Measurements from ENCODE around the gene CD302.

The CD302 gene

DNA sequence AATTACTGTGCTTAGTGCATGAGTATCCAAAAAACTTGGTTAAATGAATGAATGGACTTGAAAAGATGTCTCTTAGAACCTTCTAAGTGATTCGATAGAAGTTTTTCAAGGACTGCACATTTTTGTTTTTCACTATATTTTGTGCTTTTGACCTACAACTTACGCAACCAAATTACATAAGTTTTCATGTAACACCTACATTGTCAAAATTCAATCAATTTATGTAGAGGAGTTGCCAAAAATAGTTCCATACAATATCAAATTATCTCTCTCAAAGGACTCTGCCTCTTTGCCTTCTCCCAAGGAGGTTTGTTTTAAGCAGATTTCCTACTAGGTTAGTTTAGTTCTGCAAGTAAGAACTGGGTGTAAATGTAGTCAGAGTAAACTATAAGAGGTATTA is 75.4 kb downstream of the CD302 start:
- TF ChIP-seq, protein P1, sequence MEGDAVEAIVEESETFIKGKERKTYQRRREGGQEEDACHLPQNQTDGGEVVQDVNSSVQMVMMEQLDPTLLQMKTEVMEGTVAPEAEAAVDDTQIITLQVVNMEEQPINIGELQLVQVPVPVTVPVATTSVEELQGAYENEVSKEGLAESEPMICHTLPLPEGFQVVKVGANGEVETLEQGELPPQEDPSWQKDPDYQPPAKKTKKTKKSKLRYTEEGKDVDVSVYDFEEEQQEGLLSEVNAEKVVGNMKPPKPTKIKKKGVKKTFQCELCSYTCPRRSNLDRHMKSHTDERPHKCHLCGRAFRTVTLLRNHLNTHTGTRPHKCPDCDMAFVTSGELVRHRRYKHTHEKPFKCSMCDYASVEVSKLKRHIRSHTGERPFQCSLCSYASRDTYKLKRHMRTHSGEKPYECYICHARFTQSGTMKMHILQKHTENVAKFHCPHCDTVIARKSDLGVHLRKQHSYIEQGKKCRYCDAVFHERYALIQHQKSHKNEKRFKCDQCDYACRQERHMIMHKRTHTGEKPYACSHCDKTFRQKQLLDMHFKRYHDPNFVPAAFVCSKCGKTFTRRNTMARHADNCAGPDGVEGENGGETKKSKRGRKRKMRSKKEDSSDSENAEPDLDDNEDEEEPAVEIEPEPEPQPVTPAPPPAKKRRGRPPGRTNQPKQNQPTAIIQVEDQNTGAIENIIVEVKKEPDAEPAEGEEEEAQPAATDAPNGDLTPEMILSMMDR (IDR thresholded peaks at IDR 0.05): no peak

GRCh38 chr2:159720676-159721075 is 77.3 kb downstream of the CD302 start:
- H3K4me3 ChIP-seq: no peak overlapping the region
- no peak for DNase-seq (ENCODE audit: low spot score)
- TF ChIP-seq, protein P1 (IDR thresholded peaks at IDR 0.05): no peak
- H3K27ac ChIP-seq: no peak overlapping the region

More for the DNA sequence above, 75.4 kb downstream of the CD302 start:
- Histone ChIP-seq H3K4me3 (no peak overlapping the region), H3K27ac (no peak overlapping the region)
- no peak for DNase-seq (ENCODE audit: low spot score)
